HL-60/S4 (cell line): ENCODE data around the gene NTS.

ENCODE experiments used
- in situ Hi-C: fragments of 300-500 bp; cut with MboI; formaldehyde crosslinking; loops from 2 replicates; pipeline ENCODE4 v1.14.3; 2022; ENCODE audit warnings: low sequenced_read_pairs

NTS gene, protein sequence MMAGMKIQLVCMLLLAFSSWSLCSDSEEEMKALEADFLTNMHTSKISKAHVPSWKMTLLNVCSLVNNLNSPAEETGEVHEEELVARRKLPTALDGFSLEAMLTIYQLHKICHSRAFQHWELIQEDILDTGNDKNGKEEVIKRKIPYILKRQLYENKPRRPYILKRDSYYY

DNA sequence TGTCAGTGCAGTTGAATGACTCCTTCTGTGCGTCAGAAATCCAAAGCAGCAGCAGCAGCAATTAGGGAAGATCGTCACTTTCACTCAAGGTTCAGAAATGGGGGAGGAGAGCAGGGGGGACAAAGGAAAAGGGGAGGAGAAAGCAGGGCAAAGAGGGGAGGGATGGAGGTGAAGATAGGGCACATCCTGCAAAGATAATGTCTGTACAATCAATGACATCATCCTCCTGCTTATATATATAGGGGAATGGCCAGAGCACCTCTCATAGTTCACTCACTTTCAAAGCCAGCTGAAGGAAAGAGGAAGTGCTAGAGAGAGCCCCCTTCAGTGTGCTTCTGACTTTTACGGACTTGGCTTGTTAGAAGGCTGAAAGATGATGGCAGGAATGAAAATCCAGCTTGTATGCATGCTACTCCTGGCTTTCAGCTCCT lies at the start of gene NTS:
NTS (plus strand) TSS at position 265 of the 431 bp plus-strand sequence; CDS start at position 374, 109 bp downstream.
- in situ Hi-C loops: loop anchor here (25.0 kb wide), 1 partner anchor 312 kb away; no protein-coding TSS in a partner anchor

DNA sequence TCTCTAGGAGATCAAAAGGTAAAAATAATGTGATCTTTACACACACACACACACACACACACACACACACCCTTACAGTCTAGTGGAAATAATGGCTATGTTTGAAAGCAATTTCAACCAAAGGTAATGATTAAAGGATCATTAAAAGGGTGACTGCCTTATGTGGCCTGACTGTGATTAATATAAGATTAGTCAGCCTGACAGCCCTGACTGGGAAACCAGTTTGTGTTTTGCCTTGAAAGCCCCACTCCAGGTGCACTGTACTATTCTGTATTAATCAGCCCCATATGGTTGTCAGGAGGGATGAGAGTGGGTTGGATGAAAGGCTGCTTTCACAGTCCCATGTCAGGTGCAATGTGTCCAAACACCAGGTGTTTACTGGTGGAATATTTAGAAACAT lies 48.3 kb upstream of the NTS start:
- in situ Hi-C loops: no loop called here

DNA sequence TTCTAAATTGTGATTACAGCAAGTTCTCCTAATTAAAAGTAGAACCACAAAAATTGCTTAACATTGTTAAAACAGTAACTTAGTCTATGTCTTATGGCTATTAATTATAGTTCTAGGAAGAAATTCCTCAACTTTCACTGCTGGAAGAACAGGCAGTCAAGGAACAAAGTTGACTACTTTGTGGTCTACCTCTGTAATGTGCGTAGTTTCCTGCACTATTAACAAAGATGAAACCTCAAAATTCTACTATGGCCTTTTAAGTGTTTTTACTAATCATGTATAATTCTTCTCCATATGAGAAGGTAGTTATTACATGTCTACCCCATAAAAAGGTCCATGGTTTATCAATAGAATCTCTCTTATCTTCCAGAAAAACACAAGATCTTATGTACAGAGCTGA lies 45.5 kb upstream of the NTS start:
- in situ Hi-C loops: no loop called here

DNA sequence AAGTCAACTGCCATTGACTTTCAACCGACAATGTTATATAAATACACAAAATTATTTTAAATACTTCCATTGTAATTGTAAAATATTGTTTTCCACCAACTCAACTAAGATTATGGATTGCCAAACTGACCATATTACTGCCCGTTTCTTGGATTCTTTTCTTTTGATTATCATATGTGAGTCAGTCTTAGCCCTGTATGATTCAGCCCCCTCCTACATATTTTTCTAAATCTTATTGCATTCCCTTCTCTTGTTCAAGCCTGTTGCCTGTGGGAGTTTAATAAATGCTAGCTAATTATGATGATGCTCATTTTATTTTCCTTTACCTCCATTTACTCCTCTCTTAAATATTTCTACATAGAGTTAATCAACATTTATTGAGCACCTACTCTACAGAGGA lies 44.7 kb upstream of the NTS start:
- in situ Hi-C loops: no loop called here

DNA sequence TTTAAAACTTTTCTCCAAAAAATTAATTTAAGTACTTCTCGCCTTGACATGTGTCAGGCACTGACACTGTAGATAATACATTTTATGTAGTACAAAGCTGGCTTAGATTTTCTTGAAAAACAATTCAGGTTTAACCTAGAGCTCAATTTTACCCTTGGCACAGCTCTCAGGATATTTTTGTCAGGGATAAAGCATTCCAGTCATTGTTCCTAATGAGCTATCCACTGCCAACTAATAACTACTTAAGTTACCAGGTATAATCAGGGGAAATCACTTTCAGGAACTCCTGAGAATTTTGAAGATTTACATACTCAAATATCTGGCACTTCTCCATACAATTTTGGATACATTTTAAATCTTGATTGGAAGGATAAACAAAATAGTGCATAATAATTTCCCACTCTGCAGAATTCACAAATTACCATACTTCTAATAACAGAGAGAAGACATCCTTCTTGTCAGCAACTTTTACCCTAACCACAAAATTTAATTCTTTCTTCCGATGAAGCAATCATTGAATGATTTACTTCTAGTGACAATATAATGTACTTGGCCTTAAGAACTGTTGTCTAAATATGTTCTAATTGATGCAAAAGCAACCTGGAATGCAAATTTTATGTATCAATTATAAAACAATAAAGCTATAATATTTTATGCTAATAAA lies 42.6 kb upstream of the NTS start:
- in situ Hi-C loops: no loop called here

DNA sequence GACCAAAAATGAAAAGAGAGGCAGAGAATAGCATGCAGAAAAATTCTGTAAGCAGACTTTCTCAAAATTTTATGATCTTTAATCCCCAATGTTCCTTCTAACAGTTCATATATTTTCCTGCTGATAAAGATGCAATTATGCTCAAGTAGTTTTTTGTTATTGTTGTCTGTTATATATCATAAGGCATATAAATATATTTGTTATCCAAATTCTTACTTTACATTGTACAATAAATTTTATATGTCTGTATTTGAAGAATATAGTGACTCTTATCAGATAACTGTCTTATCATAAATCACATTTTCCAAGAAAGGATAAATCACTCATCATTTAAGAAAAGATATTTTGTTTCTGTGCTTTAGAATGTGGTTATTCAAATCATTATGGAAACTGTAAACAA lies 40.5 kb upstream of the NTS start:
- in situ Hi-C loops: no loop called here

DNA sequence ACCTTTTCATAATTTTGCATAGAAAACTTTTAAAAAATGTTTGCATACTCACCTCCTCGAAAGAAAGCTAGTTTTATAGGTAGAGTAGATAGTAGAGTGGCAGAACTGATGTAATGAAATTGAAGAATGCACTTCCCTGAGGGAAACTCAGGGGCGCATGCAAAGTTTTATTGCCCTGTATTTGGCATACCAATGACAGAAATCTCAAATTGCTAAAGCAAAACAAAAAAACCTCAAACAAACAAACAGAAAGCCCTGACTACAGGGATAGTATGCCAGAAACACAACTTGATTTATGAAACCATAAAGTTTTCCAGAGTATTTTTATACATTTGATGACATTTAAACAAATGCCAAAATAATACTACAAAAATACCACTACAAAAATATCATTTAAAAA lies 39.7 kb upstream of the NTS start:
- in situ Hi-C loops: no loop called here

DNA sequence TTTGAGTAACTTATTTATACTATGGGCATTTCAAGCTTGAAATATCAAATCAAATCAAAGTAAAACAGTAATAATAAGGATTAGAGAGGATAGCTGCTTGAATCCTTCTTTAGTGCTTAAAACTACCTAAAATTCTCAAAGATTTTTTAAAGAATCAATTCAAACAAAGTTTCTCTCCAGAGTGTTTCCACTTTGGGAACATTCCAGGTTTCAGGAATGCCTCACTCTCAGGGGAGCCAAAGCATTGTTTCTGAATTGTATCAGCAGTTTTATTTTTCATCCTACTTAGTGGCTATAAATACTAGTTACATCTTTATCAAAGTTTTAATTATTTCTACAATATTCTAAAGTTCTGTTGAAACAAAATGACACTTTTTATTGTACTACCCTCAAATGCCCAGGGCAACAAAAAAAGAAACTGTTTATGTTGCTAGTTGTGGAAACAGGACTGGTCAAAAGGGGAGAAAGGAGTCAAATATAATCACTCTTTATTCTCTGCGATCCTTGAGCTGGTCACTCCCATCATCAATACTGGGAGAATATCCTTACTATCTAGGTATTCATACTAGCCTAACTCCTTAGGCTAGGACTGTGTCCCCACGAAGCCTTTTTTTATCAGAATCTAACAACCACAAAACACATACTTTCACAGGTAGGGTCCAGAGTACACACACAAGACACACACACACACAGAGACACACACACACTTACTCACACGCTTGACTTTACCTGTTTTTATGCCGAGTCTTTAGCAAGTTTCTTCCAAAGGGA lies 38.5 kb upstream of the NTS start:
- in situ Hi-C loops: no loop called here

DNA sequence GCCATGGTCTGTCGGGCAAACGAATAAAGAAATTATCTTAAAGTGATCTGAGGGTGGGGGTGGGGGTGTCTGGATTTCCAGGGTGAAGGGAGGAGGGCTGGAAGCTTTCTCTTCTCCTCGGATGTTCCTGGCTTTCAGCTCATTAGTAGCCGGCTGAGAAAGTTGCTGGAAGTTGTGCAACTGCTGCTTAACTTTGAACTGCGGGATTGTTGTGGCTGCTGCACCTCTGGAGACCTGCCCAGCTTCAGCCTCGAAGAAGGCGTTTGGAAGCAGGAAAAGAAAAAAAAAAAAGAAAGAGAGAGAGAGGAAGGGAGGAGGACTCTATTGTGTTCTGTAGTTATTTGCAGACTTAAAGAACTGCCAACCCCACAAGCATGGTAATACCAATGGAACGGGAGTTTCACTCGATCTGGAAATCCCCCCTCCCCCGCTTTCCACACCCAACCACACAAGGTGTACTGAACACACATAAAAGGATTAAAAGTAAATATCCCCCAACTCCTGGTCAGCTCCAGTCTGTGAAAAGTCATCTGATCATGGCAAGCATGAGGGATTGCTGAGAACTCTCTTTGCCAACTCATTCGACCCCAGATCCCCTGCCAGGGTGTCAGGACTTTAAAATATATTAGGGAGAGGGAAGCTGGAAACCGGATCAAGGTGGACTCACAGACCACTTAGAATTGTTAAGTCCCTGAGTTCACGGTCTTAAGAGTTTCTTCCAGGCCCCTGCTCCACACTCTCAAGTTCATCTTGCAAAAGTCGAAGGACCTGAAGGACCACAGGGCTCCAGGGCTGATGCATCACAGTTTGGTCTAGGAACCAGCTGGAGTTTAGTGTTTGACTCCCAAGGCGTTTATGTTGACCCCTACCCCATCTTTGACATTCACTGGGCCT lies 37.7 kb upstream of the NTS start, which contains the start of gene RASSF9:
RASSF9 (minus strand) TSS at position 213 of the 894 bp plus-strand sequence; CDS start at position 5, 208 bp downstream.
- in situ Hi-C loops: no loop called here

DNA sequence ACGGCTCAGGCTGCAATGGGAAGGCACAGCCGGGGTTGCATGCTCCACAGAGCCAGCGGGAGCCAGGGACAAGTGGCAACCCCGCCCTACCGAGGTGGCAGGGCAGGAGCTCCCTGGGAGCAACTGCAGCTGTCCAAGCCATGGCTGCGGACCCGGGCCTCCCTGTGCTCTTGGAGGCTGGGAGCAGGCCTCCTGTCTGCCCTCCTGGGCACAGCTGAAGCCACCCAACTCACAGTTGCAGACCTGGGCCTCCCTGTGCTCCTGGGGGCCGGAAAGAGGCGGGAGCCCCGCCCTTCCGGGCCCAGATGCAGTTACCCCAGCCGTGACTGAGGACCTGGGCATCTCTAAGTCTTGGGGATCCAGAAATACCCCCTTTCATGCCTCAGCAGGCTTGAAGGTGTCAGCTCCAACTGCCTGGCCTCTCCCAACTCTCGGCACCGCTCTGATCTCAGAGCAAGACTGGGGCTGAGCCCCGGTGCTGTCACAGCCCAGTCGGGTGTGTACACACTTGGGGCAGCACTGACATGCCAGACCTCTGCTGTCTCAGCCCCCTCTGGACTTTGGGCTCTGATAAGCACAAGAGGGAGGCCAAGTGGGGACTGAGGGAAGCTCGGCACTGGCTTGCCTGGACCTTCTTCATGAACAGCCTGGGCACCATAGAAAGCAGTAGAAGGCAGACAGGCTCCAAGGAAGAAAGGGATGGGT lies 30.3 kb upstream of the NTS start:
- in situ Hi-C loops: no loop called here

DNA sequence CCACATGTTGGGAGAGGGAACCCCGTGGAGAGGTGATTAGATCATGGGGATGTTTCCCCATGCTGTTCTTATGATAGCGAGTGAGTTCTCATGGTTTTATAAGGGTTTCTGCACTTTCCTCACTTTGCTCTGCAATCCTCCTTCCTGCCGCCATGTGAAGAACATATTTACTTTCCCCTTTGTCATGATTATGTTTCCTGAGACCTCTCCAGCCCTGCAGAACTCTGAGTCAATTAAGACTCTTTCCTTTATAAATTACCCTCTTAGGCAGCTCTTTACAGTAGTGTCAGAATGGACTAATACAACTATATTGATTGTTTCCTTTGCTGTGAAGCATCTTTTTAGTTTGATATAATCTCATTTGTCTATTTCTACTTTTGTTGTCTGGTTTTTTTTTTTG lies 24.8 kb upstream of the NTS start:
- in situ Hi-C loops: no loop called here

DNA sequence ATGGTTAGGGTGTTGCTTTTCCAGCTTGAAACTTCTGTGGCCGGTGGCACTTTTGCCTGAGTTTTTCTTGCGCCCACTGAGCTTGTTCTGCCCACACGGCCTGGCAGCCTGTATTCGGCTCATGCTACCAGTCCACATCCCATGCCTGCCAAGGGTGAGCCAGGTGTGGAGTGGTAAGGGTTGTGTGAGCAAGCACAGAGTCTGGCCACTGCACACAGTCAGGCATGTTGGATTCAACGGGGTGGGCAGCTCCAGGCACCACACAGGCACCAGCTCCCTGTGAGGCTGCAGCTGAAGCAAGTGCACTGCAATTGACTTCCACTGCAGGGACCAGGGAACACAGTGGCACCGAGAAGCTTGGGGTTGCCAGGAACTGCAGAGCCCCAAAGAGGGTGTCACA lies 18.8 kb upstream of the NTS start:
- in situ Hi-C loops: loop anchor here (25.0 kb wide), 1 partner anchor 293 kb away; no protein-coding TSS in a partner anchor

DNA sequence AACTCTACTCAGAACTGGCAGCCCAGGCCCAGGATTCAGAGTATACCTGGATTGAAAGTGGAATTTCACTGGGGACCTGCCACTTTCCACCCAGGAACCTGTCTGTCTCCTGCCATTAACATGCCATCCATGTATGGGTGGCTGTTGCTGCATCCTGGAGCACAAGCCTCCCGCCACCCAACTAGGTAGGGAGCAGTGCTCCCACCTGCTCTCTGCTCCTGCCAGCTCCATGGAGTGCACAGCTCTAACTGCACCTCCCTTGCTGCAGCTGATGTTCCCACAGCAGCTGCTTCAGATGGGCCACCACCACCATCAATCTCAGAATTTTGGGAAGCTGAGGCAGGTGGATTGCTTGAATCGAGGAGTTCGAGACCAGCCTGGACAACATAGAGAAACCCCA lies 17.1 kb upstream of the NTS start:
- in situ Hi-C loops: loop anchor here (25.0 kb wide), 1 partner anchor 295 kb away; no protein-coding TSS in a partner anchor

DNA sequence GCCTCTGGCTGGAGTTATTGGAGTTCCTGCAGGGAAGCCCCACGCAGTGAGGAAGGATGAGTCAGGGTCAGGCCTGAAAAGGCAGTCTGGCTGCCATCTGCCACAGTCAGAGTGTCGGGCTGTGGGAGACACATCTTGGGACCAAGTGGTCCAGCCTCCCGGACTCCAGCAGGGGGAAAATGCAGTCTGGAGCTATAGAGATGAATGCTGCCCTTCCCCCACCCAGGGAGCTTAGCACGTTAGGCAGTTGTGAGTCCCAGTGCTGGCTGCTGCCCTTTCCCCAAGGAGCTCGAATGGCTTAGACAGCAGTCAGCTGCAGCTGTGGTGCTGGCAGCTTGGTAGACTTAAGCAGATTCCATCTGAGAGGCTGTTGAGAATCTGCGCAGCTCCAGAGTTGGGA lies 8.2 kb upstream of the NTS start:
- in situ Hi-C loops: loop anchor here (10.0 to 25.0 kb wide), 2 partner anchors 304 to 391 kb away; no protein-coding TSS in a partner anchor

DNA sequence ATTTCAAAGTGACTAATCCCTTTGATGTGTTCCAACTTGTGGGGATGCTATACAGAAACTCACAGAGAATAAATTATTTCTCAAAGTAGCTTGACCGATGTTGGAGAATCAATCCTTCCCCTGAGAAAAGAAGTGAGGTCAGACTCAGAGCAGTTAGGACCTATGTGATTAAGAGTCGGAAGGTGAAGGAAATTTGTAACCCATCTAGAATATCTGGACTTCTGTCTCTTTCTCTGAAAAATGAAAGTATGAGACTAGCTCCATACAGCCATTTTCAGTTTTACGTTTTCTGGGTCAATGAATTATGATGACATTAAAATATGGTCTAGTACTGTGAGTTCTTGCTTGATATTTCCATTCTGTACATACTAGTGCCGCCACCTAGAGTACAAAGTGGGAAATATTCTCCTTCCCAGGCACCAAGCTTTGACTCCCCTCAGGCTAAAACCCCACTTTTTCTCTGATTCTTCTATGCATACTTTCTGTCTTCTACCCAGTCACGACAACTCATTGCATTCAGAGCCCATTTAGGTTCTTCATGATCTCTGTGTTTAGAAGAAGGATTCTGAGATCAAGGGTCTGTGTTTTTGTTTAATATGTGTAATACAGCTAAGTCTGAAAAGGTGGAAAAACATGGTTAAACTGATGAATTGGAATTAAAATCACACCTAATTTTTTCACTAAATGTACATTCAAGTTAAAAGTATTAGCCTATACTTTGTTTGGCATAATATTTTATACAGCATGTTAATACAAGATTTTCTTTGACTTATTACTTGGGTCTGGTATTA lies 6.9 kb upstream of the NTS start:
- in situ Hi-C loops: loop anchor here (10.0 to 25.0 kb wide), 2 partner anchors 305 to 392 kb away; no protein-coding TSS in a partner anchor

DNA sequence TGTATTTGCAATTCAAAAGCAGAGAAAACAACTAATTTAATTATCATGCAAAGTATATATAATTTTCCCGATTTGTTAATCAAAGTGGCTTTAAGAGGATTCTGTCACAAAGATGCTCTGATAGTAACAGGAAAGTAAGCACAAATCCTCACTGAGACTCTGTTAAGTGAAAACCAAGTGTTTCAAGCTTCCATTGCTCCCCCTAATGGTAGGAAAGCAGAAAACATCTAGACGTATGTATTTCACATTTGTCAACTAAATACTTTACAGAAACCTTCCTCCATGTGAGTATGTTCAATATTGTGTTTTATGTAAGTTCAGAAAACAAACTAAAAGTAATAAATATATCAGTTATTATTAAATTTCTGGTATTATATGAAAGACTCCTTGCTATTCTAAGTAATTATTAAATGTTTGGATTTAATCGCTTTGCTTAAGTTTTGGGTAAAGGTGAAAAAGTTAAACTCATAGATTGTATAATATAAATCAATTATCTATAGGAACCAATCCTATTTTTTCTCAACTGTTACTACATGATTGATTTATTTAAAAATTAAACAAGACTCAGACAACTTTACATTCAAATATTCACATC lies 1.5 kb upstream of the NTS start:
- in situ Hi-C loops: loop anchor here (25.0 kb wide), 1 partner anchor 310 kb away; no protein-coding TSS in a partner anchor

DNA sequence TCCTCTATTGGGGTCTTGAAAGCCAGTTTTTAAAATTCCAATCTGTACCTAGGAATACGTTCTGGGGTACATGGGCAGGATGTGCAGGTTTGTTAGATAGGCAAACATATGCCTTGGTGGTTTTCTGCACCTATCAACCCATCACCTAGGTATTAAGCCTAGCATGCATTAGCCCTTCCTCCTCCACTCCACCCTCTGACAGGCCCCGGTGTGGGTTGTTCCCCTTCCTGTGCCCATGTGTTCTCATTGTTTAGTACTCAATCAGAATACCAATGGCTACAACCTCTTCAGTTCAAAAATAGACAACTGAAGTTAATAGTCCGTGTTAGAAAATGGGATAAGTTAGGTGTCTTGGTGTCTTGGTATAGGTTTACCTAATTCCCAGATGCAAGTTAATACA lies 3.4 kb downstream of the NTS start:
- in situ Hi-C loops: no loop called here

DNA sequence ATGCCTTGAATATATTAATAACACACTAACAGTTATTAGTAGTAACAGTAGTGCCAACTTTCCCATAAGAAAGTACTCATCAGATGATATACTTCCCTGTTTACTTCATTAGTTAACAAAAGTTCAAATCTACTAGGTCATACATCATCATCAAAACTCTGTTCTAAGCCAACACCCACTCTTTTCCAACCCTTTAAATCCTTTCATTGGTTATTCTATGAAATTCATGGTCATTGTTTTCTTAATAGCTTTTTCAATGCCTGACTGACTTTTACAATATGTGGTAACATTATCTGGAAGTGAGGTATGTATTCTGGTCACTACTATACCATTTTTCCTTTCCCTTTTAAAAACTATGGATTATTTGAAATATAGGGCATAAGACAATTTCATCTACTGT lies 9.7 kb downstream of the NTS start:
- in situ Hi-C loops: no loop called here

DNA sequence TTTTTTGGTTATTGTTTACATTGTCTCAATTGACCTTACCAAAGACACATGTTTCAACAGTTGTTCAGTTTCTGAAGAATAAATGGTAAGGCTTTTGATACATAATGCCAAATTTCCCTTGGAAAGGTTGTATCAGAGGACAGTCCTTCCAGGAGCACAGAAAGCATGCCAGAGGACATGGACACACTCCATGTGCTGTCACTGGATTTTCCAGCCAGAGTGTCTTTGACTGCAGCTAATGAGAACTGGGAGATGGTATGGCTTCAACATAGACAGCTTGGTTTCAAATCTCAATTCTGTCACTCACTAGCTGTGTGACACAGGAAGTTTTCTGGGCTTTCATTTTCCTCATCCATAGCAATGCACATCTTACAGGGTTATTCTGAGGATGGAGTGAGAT lies 20.6 kb downstream of the NTS start:
- in situ Hi-C loops: no loop called here
